Measurements from ENCODE around the gene ATP2C2. TPM values are rescaled to one million over a fixed set of nuclear protein-coding genes. Genes with fewer than 3 reads are reported as not detected.

Gene ATP2C2
- total and polyA plus RNA-seq, 2 experiments from 2014 or later: 2.1 TPM

DNA sequence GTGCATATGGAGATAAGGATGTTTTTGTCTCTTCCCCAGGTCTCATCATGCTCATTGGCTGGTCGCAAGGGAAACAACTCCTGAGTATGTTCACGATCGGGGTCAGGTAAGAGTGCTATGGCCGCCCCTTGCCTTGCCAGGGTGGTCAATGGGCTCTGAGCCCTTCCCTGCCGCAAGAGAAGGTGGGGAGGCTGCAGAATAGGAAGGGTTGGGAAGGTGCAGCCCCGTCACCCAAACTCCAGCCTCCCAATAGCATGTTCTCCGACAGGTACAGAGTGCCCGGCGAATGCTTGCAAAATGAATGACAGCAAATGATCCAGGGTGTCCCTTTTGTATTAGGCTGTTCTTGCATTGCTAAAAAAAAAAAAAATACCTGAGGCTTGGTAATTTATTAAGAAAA is 57.4 kb downstream of the ATP2C2 start (continued):
- no peak for TF ChIP-seq REST (IDR thresholded peaks at IDR 0.05; ENCODE audit: unreplicated experiment)
- TF ChIP-seq STAT1 (IDR thresholded peaks at IDR 0.05; ENCODE audit: unreplicated experiment): no peak
- TF ChIP-seq JUNB (IDR thresholded peaks at IDR 0.05; ENCODE audit: unreplicated experiment): no peak
- TF ChIP-seq NANOG (IDR thresholded peaks at IDR 0.05; ENCODE audit: borderline replicate concordance): no peak
- no peak for TF ChIP-seq CTCF (conservative IDR thresholded peaks at IDR 0.05; ENCODE audit: low read depth in 2 of 2)

GRCh38 chr16:84426804-84427203 is 58.5 kb downstream of the ATP2C2 start:
- Histone ChIP-seq H3K27ac (ENCODE audit: low read depth) (no peak overlapping the region), H2AFZ (no peak overlapping the region), H3F3A (replicated peaks; ENCODE audit: low read depth) (no peaks in the 10 kb centered on the region), H3K9me2 (ENCODE audit: insufficient read depth) (no peaks in the 10 kb centered on the region), H3K79me2 (replicated peaks; ENCODE audit: insufficient read depth) (no peaks in the 10 kb centered on the region), H3K4me2 (no peak overlapping the region), H4K20me1 (replicated peaks; ENCODE audit: insufficient read depth) (no peaks in the 10 kb centered on the region), H3K27me3 (ENCODE audit: insufficient read depth) (no peaks in the 10 kb centered on the region), H3K36me3 (ENCODE audit: insufficient read depth) (no peaks in the 10 kb centered on the region), H3K4me3 (no peak overlapping the region), H3K4me1 (ENCODE audit: insufficient read depth) (no peaks in the 10 kb centered on the region)
- ATAC-seq (no peak), DNase-seq (ENCODE audit: low spot score) (no peak)
- Mint-ChIP-seq H3K9me3 (peaks cover 8% of the 10 kb centered on the region; the same call in 2 of the 3 replicates), H3K4me1 (no peaks in the 10 kb centered on the region), H3K4me3 (no peak overlapping the region), H3K27ac (no peak overlapping the region), H3K27me3 (ENCODE audit: insufficient read depth, low read depth, poor library complexity) (peaks cover 7% of the 10 kb centered on the region), H3K36me3 (ENCODE audit: low read depth) (peaks cover 8% of the 10 kb centered on the region; the same call in 2 of the 3 replicates)
- no peak for TF ChIP-seq ETS1 (IDR thresholded peaks at IDR 0.05)
- TF ChIP-seq CTCF (conservative IDR thresholded peaks at IDR 0.05; ENCODE audit: low read depth in 2 of 2): no peak
- no peak for TF ChIP-seq ZNF114 (CRISPR knock-in tag; IDR thresholded peaks at IDR 0.05)
- TF ChIP-seq EZH2 (IDR thresholded peaks at IDR 0.05; ENCODE audit: low read depth, unreplicated experiment): no peak
- TF ChIP-seq NANOG (IDR thresholded peaks at IDR 0.05; ENCODE audit: borderline replicate concordance): no peak
- no peak for TF ChIP-seq STAT1 (IDR thresholded peaks at IDR 0.05; ENCODE audit: unreplicated experiment)
- no peak for TF ChIP-seq JUNB (IDR thresholded peaks at IDR 0.05; ENCODE audit: unreplicated experiment)
- no peak for TF ChIP-seq ZNF462 (CRISPR knock-in tag; IDR thresholded peaks at IDR 0.05)
- no peak for TF ChIP-seq POLR2AphosphoS5 (IDR thresholded peaks at IDR 0.05; ENCODE audit: low read depth)
